ENCODE measurements around the gene ANGPTL2.

ANGPTL2 gene

DNA sequence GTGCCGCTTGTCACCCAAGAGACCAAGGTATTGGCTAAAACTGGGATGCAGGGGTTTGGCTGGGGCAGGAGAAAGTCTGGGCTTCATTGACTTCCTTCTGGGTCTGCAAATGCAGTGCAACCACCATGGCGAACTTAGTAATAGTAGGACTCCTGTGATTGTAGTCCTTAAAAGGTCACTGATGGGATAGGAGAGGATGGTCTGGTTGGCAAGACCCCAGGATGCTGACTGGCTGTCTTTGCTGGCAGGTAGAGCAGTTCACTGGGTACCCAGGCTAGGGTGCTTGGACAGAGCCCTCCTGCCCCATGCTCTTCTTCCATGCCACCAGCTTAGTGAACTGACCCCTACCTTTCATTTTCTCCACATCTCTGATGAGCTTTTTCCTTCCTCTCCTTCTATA lies 37.2 kb downstream of the ANGPTL2 start:
- Histone ChIP-seq H3K9ac (ENCODE audit: low read depth, low read length) (no peak overlapping the region), H3K36me3 (ENCODE audit: insufficient read depth, low read depth, low read length) (no peaks in the 10 kb centered on the region), H3K4me3 (ENCODE audit: low read length) (no peak overlapping the region), H3K27me3 (ENCODE audit: insufficient read depth, low read length) (no peaks in the 10 kb centered on the region), H3K27ac (ENCODE audit: low read length) (no peak overlapping the region), H3K4me1 (ENCODE audit: insufficient read depth, low read length) (no peaks in the 10 kb centered on the region), H3K9me3 (ENCODE audit: insufficient read depth, low read depth, low read length) (no peaks in the 10 kb centered on the region)

DNA sequence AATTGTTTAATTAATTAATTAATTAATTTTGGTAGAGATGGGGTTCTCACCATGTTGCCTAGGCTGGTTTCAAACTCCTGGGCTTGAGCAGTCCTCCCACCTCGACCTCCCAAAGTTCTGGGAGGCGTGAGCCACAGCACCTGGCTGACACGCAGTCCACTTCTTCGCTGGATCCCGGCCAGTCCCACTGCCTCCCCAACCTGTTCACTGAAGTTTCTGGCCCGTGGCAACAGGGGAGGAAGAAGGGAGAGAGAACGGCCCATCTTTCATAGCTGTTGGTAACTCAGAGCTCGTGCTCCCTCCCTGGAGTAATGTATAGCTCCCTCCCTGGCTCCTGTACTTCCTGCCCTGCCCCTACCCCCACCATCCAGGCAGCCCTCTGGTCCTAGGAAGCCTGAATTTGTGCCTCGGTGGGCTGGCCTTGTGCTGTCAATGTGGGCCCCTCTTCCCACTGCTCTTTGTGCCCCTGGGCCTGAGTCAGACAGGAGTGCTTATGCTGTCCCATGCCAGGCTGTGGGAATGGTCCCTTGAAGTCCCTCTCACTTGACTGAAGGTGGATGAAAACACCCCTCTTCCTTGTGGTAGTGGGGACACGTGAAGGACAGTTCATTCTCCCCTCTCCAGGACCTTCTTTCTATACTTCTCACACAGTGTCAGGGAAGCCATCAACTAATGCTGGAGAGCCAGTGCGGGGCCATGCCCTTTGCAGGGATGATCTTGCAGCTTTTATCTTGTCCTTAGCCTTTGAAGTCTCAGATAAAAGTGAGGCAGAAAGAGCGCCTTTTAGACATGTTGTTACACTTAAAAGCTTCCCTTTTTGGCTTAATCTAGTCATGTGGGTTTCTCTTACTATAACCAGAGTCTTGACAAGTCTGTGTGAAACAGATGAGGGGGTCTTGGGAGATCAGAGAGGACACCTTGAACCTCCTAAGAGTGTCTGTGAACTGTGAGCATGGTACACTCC lies 38.1 kb downstream of the ANGPTL2 start:
- H3K4me3 ChIP-seq (ENCODE audit: low read length): no peak overlapping the region
- H3K4me1 ChIP-seq (ENCODE audit: insufficient read depth, low read length): no peaks in the 10 kb centered on the region
- no peak overlapping the region for H3K27ac ChIP-seq (ENCODE audit: low read length)
- H3K9me3 ChIP-seq (ENCODE audit: insufficient read depth, low read depth, low read length): no peaks in the 10 kb centered on the region
- H3K9ac ChIP-seq (ENCODE audit: low read depth, low read length): no peak overlapping the region
- no peaks in the 10 kb centered on the region for H3K36me3 ChIP-seq (ENCODE audit: insufficient read depth, low read depth, low read length)
- H3K27me3 ChIP-seq (ENCODE audit: insufficient read depth, low read length): no peaks in the 10 kb centered on the region

DNA sequence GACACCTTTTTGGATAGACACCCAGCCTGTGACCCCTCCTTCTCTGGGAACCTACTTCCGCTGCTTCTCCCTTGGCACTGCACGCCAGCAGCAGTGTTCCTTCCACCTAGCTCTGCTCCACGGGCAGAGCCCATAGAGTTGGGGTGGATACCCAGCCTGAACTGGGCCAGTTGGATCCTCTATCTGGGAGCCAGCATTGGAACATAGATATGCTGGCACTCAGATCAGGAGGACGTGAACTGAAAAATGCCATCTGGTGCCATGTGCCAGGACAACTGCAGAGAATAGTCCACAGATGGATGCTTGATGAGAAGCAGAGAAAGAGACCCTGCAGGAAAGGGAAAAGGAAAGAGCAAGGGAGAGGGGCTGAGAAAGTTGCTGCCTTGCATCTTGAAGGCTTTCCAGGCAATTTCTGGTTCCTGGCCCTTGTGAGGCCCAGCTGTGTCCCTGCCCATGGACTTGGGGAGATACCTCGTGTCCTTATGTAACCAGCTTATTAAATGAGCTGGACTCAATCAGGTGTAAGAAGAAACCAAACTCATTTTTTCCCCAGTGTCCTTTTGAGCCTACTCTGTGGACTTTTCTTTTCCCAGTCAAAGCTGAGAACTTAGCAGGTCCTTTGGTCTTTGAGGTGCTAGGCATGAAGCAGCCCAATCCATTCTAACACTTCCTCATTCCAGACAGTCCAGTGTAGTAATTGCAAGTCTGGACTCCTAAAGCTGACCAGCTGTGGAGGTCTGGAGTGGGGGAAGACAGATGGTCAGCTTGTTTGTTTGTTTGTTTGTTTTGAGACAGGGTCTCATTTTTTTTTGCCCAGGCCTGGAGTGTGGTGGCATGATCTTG lies 39.1 kb downstream of the ANGPTL2 start:
- H3K27me3 ChIP-seq (ENCODE audit: insufficient read depth, low read length): no peaks in the 10 kb centered on the region
- H3K27ac ChIP-seq (ENCODE audit: low read length): no peak overlapping the region
- H3K4me1 ChIP-seq (ENCODE audit: insufficient read depth, low read length): no peaks in the 10 kb centered on the region; the same call in 1 of the 2 replicates
- H3K9me3 ChIP-seq (ENCODE audit: insufficient read depth, low read depth, low read length): no peaks in the 10 kb centered on the region
- H3K4me3 ChIP-seq (ENCODE audit: low read length): no peak overlapping the region
- H3K9ac ChIP-seq (ENCODE audit: low read depth, low read length): no peak overlapping the region
- no peaks in the 10 kb centered on the region for H3K36me3 ChIP-seq (ENCODE audit: insufficient read depth, low read depth, low read length)

DNA sequence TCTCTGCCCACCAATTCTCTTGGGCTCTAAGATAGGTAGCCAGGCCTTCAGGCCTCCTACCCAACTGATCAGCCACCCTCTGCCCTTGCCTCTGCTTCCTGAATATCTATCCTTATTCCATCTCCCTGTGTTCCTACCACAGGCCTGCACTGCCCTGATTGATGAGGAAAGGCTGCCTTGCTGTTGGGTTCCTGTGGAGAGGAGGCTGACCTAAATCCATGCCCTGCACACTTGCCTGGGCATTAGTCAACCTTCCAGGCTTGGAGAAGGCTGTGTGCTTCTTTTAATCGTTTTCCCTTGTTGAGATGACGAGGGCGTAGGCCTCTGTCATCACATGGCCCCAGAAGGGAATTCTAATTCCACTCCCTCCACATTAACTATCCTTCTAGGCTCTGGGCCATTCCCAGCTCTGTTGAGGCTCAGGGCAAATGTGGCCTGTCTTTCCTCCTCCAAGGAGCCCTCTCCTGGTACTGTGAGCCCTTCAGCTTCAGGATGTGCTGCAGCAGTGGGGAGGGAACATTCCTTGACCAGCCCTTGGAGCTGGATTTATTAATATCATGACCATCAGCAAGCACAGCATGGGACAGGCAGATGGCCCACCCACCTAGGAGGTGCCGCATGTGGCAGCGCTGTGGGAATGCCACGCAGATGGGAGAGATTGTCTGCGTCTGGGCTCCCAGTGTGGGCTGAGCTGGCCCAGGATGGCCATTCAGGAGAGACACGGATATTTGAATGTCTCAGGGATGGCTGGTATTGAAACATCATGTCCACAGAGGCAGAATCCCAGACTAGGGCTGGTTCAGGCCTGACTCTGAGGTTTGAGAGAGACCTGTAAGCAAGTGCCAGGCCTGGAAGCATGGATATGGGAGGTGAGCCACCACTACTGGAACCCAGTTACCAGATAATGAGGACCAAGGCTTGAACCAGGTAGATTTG lies 40.9 kb downstream of the ANGPTL2 start:
- no peak overlapping the region for H3K27ac ChIP-seq (ENCODE audit: low read length)
- no peaks in the 10 kb centered on the region for H3K27me3 ChIP-seq (ENCODE audit: insufficient read depth, low read length)
- H3K9me3 ChIP-seq (ENCODE audit: insufficient read depth, low read depth, low read length): no peaks in the 10 kb centered on the region
- H3K9ac ChIP-seq (ENCODE audit: low read depth, low read length): no peak overlapping the region
- H3K4me1 ChIP-seq (ENCODE audit: insufficient read depth, low read length): peaks cover 17% of the 10 kb centered on the region; the same call in 1 of the 2 replicates
- no peaks in the 10 kb centered on the region for H3K36me3 ChIP-seq (ENCODE audit: insufficient read depth, low read depth, low read length)
- no peak overlapping the region for H3K4me3 ChIP-seq (ENCODE audit: low read length)

DNA sequence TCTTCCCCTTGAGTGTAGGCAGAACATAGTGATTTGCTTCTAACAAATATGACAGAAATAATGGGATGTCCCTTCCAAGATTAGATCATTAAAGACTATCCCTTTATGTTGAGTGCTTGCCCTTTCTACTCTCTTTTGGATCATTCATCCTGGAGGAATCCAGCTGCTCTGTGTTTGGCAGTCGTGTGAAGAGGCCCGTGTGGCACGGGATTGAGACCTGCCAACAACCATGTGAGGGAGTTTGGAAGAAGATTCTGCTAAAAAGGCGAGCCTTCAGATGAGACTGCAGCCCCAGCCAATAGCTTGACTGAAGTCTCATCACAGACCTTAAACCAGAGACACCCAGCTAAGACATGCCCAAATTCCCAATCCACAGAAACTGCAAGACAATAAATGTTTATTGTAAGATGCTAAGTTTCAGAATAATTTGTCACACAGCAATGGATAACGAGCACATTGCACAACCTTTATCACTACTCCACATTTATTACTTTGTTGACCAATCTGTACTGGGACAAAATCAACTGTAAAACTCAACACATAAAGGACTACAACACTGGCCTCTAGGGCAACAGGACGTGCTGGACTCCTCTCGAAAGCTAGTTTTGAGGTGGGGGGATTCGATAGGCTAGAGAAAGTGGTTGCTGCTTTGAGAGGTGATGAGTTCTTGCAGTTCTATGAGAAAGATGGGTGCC lies 42.8 kb downstream of the ANGPTL2 start:
- Histone ChIP-seq H3K27ac (ENCODE audit: low read length) (no peak overlapping the region), H3K9ac (ENCODE audit: low read depth, low read length) (no peak overlapping the region), H3K27me3 (ENCODE audit: insufficient read depth, low read length) (no peaks in the 10 kb centered on the region), H3K9me3 (ENCODE audit: insufficient read depth, low read depth, low read length) (no peaks in the 10 kb centered on the region), H3K36me3 (ENCODE audit: insufficient read depth, low read depth, low read length) (no peaks in the 10 kb centered on the region), H3K4me3 (ENCODE audit: low read length) (no peak overlapping the region), H3K4me1 (ENCODE audit: insufficient read depth, low read length) (peaks cover 36% of the 10 kb centered on the region)

DNA sequence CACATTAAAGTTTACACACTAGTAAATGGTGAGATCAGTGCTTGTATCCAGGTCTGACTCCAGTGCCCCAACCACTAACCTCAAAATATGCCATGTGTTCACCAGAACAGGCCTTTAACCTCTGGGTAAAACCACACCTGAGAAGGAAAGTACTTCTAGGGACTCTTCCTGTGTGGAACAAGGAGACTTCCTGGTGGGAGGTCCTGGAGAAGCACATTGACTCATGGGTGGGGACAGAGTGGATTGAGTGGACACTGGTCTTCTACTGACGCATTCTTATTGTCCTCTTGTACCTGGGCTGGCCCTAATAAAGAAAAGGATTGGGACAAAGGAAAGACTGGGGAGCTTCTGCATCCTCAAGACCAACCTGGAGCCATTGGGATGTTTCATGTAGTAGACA lies 43.4 kb downstream of the ANGPTL2 start:
- Histone ChIP-seq H3K9me3 (ENCODE audit: insufficient read depth, low read depth, low read length) (no peaks in the 10 kb centered on the region), H3K9ac (ENCODE audit: low read depth, low read length) (no peak overlapping the region), H3K4me3 (ENCODE audit: low read length) (no peak overlapping the region), H3K27ac (ENCODE audit: low read length) (no peak overlapping the region), H3K27me3 (ENCODE audit: insufficient read depth, low read length) (no peaks in the 10 kb centered on the region), H3K36me3 (ENCODE audit: insufficient read depth, low read depth, low read length) (no peaks in the 10 kb centered on the region), H3K4me1 (ENCODE audit: insufficient read depth, low read length) (peaks cover 42% of the 10 kb centered on the region)

DNA sequence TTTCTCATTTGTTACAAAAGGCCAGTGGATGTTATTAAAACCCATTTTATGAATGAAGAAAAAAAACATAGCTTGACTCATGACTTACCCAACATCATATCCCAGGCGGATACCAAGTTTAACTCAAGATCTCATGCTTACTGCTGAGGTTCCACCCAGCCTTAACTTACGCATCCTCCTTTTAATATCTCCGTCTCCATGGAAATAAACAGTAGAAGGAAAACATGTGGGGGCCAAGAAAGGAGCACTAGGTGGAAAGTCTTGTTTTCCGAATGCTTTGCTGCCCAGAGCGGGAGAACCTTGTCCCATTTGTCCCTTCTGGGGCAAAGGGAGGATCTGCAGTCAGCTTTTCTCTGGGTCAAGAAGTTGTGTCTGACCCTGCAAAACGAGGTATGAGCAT lies 44.1 kb downstream of the ANGPTL2 start:
- Histone ChIP-seq H3K27ac (ENCODE audit: low read length) (no peak overlapping the region), H3K4me1 (ENCODE audit: insufficient read depth, low read length) (peaks cover 42% of the 10 kb centered on the region), H3K27me3 (ENCODE audit: insufficient read depth, low read length) (no peaks in the 10 kb centered on the region), H3K9me3 (ENCODE audit: insufficient read depth, low read depth, low read length) (no peaks in the 10 kb centered on the region), H3K9ac (ENCODE audit: low read depth, low read length) (no peak overlapping the region), H3K36me3 (ENCODE audit: insufficient read depth, low read depth, low read length) (no peaks in the 10 kb centered on the region), H3K4me3 (ENCODE audit: low read length) (no peak overlapping the region)

DNA sequence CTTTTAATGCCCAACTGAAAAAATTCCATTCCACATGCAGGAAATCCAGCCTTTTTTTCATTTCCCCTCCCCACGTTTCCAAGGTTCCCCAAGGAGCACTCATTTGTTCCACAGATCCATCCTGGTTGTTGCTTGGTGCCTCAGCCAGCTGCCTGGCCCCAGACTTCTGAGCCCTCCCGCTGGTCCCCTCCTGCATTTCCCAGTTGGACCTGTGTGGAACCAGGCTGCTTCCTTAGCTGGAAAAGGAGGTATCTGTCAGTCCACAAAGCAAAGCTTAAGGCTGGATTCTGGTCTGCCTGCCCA lies 44.8 kb downstream of the ANGPTL2 start:
- Histone ChIP-seq H3K4me1 (ENCODE audit: insufficient read depth, low read length) (peaks cover 42% of the 10 kb centered on the region), H3K27me3 (ENCODE audit: insufficient read depth, low read length) (no peaks in the 10 kb centered on the region), H3K36me3 (ENCODE audit: insufficient read depth, low read depth, low read length) (no peaks in the 10 kb centered on the region), H3K9ac (ENCODE audit: low read depth, low read length) (no peak overlapping the region), H3K9me3 (ENCODE audit: insufficient read depth, low read depth, low read length) (no peaks in the 10 kb centered on the region), H3K27ac (ENCODE audit: low read length) (no peak overlapping the region), H3K4me3 (ENCODE audit: low read length) (no peak overlapping the region)

DNA sequence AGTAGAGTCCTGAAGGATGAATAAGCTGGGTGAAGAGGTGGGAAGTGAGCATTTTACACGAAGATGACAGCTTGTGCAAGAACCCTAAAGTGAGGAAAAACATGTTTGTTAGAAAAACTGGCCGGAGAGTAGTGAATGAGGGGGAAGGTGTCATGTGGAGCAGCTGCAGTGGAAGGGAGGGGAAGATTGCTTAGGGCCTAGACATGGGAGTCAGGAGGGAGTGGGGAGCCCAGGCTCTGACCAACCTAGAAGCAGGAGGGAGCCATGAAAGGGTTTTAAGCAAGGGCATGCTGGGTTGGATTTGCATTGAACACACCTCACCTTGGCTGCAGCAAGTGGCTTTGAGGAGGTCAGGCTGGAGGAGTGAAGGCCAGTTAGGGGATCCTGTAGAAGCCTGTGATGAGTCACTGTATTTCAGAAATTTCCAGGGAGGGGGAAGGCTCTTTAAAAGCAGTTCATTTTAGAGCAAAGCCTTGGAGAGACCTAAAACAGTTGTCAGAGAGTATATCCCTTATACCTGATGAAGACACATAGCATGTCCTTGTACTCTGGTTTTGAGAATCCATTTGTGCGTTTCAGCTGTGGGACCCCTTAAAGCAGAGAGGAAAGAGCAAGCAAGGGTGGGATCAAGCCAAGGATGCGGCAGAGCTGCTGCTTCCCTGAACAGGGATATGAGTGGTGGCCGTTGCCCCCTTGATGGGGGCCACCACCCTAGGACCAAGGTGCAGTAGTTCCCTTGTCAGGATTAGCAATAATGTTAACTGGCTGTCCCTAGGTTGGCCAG lies 45.4 kb downstream of the ANGPTL2 start:
- H3K9ac ChIP-seq (ENCODE audit: low read depth, low read length): 0 out of 2 replicates have a peak overlapping the region, but pooled peaks have one; percentile 2
- no peak overlapping the region for H3K27ac ChIP-seq (ENCODE audit: low read length)
- no peaks in the 10 kb centered on the region for H3K9me3 ChIP-seq (ENCODE audit: insufficient read depth, low read depth, low read length)
- peaks cover 42% of the 10 kb centered on the region for H3K4me1 ChIP-seq (ENCODE audit: insufficient read depth, low read length)
- no peak overlapping the region for H3K4me3 ChIP-seq (ENCODE audit: low read length)
- no peaks in the 10 kb centered on the region for H3K36me3 ChIP-seq (ENCODE audit: insufficient read depth, low read depth, low read length)
- H3K27me3 ChIP-seq (ENCODE audit: insufficient read depth, low read length): no peaks in the 10 kb centered on the region

DNA sequence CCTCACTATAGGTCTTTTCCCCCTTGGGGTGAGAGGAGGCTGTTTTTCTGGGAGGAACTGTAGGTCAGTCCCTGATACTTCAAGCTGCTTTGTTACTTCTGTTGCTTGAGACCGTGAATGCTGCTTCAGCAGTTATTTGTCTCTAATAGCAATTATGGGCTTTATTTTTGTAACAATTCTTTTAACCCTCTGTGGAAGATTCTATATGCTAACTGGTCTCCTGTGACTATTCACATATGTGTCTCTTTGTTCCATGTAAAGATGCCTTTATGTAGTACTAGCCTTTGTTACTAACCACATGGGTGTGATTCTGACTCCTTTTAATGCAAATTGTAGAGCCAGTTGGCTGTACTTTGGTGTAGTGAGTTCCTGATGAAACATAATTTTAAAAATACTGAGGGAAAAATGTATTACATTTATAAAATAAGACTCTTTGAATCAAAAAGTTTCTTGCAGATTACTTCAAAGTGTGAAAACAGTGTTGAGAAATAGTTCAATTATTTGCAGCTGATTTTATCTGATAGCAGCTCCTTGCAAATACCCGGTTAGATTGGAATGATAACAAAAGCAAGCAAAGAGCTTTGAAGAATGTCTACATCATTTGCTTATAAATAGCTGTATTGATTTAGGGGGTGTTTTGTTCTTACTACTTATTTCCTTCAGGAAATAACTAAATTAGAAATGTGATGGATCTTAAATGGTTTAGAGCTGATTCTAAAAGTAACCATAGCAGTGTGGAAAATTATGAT lies 46.6 kb downstream of the ANGPTL2 start:
- no peaks in the 10 kb centered on the region for H3K36me3 ChIP-seq (ENCODE audit: insufficient read depth, low read depth, low read length)
- peak overlapping the region; percentile 2; the same call in 1 of the 2 replicates for H3K9ac ChIP-seq (ENCODE audit: low read depth, low read length)
- peaks cover 4% of the 10 kb centered on the region; the same call in 1 of the 2 replicates for H3K9me3 ChIP-seq (ENCODE audit: insufficient read depth, low read depth, low read length)
- peaks cover 42% of the 10 kb centered on the region for H3K4me1 ChIP-seq (ENCODE audit: insufficient read depth, low read length)
- H3K27ac ChIP-seq (ENCODE audit: low read length): no peak overlapping the region
- peak overlapping the region; percentile 24 for H3K4me3 ChIP-seq (ENCODE audit: low read length)
- no peaks in the 10 kb centered on the region for H3K27me3 ChIP-seq (ENCODE audit: insufficient read depth, low read length)
